GM18868 (cell line): Measurements from ENCODE around the gene SPACA9.

Experiments
- ATAC-seq: cut with Tn5 transposase; IDR thresholded peaks from one replicate; pipeline ENCODE4 v1.9.1; 2021; ENCODE audit warnings: mild to moderate bottlenecking, moderate library complexity; ENCODE audit not compliant: unreplicated experiment

SPACA9 gene

DNA sequence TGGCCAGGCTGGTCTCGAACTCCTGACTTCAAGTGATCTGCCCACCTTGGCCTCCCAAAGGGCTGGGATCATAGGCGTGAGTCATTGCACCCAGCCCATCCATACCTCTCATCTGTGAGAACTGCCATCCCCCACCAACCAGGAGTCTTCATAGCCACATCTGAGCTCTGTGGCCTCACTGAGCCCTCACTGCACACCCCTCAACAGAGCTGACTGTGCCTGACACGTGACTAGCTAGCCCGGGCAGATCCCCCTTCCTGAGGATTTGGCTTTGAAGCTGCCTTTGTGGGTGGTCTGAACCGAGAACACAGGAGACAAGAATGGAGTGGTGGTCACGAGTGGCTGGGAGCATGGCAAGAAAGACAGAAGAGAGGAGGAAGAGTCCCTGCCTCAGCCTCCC is 16.2 kb upstream of the SPACA9 start:
- ATAC-seq, result no peak

DNA sequence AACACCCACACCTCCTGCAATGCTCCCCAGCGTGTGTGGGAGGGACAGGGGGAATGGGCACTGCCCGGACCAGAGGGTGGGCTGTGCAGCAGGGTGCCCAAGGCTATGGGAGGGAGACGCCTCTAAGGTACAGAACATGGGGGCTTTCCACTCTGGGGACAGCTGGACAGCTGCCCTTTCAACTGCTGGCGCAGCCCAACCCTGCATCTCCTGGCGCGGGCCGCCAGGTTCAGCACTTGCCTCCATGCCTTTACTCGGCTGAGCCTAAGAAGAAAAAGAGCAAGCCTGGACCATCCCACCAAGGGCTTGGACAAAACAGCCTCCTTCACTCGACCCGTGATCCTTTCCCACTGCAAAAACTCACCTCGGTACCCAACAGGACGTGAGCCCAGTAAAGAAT is 15.6 kb upstream of the SPACA9 start:
- no peak for ATAC-seq

- no peak for ATAC-seq
Observed at GRCh38 chr9:132864277-132864676, 14.4 kb upstream of the SPACA9 start.

- no peak for ATAC-seq
Observed at GRCh38 chr9:132864691-132865090, 14.0 kb upstream of the SPACA9 start.

DNA sequence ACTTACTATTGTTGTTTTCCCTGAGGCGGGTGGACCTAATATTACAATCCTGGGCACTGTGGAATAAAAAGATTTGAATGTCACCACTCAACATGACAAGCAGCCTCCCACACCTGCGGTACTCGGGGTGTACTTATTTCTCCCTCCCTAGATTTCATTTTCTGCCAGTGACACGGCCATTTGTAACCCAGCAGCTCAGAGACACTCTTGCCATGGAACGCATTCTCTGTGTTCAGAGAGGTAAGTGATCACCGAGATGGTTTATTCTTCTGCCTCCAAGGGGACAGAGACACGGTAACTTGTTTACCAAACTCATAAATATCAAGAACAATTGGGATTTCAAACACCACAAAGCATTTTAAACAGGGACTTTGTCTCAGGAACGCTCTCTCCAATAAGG is 11.8 kb upstream of the SPACA9 start:
- ATAC-seq, result no peak

GRCh38 chr9:132869266-132869665 is 9.4 kb upstream of the SPACA9 start:
- ATAC-seq, result no peak

DNA sequence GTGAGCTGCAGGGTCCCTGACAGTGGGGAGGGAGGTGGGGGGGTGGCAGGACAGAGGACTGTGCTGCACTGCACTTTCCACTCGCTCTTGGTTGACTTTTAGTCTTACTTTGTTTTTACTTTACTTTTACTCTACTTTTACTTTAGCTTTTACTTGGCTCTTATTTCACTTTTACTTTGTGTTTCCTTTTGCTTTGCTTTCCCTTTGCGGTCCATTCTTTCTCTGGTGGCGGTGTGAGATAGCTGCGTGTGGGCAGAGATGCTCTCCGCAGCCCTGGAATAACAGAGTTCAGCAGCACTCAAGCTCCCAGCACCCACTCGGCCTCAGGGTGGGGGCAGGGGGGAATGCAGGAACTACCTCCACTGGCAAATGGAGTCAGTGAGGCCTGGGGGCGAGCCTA is 5.3 kb upstream of the SPACA9 start:
- ATAC-seq, result no peak

DNA sequence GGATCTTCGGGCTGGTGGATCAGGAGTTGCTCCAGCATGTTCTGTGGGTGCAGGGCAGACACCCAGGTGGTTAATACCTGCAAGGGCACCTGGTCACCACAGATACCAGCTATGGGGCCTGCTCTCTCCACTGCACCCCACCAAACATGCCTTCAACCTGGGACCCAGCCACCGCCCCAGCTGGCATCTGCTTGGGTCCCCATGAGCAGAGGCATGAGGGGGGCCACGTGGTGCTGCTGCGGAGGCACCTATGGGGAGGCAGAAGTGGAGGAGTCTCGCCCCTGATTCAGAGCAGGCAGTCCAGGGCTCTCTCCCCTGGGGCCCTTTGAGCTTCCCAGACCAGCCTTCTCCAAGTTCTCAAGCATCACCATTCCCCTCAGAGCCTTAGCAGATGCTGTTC is 3.5 kb upstream of the SPACA9 start:
- no peak for ATAC-seq

- ATAC-seq, result no peak
Observed at GRCh38 chr9:132876849-132877248, 1.8 kb upstream of the SPACA9 start.

- no peak for ATAC-seq
Observed at GRCh38 chr9:132877458-132877823, 1.3 kb upstream of the SPACA9 start.

DNA sequence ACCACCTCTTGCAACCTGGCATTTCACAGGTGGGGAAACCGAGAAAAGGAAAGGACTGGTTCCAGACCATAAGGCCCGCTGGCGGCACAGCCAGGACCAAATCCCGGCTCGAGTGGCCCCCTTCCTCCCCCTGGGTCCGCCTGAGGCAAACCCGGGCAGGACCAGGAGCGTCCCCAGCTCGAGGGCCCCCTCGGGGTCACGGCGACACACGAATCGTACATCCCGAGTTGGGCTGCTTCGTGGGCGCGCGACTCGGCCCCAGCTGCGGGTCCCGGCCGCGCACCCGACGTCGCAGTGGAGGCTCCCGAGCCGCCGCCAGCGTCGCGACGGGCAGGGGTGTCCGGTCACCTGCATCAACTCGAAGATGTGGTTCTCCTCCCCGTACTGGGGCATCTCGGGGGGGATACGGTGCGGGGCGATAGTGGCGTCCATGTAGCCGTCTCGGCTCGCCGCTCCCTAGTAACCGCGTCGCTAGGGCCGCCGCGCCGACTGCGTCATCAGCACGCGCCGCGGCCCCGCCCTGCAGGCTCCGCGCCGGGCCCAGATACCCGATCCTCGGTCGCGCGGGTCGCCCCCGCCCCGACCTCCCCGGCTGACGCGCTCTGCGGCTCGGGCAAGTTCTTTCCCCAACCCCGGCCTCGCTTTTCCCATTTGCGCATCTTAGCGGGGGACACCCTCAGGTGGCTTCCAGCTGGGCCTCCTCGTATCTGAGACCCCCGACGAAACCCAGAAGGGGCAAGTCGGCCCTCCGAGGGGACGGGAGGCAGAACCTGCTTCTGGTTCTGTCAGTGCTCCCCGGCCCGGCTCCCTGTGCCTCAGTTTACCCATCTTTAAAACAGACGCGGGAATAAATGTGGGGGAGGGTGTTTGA is 639 bp upstream of the SPACA9 start, which contains the start of gene AK8:
Gene AK8, minus strand, starts transcription at position 461 of the 871 bp plus-strand sequence. Its CDS starts 29 bp downstream, at position 432.
- no peak for ATAC-seq

GRCh38 chr9:132879457-132880323 is 992 bp downstream of the SPACA9 start:
- ATAC-seq, result no peak

DNA sequence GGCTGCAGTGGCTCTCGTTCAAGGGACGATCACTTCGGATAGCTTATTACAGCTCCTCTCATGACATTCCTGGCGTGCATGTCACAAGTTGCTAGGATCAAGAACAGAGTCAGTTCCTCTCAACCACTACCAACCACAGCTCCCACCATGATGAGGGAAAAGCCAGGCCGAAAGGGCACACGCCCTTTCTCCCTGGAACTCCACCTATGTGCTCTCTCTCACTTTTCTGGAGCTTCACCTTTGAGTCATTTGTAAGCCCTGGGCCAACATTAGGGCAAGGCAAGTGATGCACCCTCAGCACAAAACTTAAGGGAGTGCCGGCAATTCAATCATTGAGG is 1.6 kb downstream of the SPACA9 start:
- ATAC-seq, result no peak

- ATAC-seq, result no peak
Observed at GRCh38 chr9:132881826-132882225, 3.1 kb downstream of the SPACA9 start.

DNA sequence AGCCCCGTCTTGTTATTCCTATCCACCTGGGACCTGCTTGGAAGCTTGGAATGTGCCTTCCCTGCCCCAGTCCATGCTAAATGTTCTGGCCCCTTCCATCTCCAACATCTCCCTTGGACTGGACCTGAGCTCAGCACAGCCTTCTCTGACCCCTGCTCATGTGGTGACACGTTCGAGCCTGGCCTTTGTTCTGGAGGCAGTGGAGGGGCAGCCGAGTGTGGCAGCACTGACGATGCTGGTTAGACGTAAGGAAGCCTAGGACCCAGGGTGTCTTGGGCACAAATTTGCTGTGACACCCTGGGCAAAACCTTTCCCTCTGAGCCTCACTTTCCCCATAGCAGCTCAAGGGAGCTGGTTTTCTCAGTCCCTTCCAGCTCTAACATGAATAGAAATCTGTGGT is 3.9 kb downstream of the SPACA9 start:
- no peak for ATAC-seq

GRCh38 chr9:132883349-132884294 is 4.9 kb downstream of the SPACA9 start:
- no peak for ATAC-seq

DNA sequence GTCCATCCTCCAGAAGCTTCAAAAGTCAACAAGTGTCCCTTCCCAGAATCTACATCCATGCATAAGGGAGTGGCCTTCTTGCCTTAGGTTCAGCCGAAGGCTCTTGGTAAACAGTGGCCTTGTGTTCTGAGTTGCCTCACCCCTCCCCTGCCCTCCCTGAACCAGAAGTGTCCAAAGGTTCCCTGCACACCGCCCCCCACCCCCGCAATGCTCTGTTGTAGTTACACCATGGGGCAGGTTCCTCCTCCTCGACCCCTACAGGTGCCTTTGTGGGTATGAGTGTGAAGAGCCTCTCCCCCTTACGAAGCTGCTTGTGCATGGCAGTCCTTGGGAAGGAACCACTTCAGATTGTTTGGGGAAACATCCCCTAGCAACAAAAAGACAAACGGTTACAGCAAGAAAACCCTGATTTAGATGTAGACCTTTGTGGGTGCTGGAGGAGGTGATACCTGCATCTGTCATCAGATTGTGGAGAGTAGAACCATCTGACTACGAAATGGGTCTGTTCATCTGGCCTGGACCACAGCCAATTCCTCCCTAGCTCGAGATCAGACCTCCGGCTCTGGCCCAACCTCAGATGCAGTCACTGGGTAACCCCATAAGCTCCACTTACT is 7.1 kb downstream of the SPACA9 start:
- ATAC-seq, result no peak

GRCh38 chr9:132886334-132886725 is 7.6 kb downstream of the SPACA9 start:
- ATAC-seq, result no peak

DNA sequence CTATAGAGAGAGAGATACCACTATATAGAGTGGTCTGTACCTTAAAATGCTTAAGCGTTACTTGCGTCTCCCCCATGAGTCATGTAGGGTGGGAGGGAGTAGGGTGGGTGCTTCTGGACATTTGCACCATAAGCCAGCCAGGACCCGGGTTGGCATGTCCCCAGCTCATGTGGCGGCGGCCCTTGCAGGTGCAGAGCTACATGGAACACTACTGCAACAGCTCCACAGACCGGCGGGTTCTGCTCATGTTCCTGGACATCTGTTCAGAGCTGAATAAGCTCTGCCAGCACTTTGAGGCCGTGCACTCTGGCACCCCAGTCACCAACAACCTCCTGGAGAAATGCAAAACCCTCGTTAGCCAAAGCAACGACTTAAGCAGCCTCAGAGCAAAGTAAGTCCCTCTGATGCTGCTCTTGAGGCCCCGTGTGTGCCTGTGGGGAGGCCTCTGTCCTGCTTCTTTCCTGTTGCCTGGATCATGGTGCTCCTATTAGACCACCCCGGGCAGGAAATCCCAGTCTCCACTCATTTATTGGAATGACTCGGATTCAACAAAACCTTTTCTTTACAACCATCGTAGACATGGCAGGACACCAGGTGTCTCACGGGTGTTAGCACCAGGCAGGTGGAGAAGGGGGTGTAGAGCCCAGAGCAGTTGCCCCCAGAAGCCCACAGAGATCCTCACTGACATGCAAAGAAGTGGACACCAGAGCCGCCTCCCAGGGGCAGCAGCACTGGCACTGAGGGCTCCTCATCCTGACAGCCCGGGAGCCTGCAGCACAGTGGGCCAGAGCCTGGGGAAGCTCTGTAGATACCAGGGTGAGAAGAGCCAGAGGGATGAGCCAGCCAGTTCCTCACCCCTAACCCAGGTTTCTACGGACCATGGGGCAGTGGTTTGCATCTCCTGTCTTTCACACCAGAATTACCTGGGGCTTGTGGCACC is 8.8 kb downstream of the SPACA9 start:
- no peak for ATAC-seq
